ENCODE data around the gene CCDC124.

- TF ChIP-seq CTCF (IDR thresholded peaks at IDR 0.05; ENCODE audit: low read depth, low read length) (no peak), EZH2phosphoT487 (IDR thresholded peaks at IDR 0.05; ENCODE audit: low read depth) (no peak)
Measured at GRCh38 chr19:17951157-17951989, 18.6 kb downstream of the CCDC124 start.
